Lower leg skin (tissue), 4 donors: ENCODE measurements around the gene GAL. TPM values are rescaled to one million over a fixed set of nuclear protein-coding genes. Genes with fewer than 3 reads are reported as not detected.

Experiments
- DNase-seq, 2 donors: peaks; one replicate each; pipeline ENCODE4 v3.0.0-alpha.2; 2019; ENCODE audit warnings: low spot score in 2 of 2
- H3K4me3 ChIP-seq: fragments of 200-600 bp; sonication (generic); 2 replicates; pipeline ENCODE4 v1.5.1; 2017; ENCODE audit warnings: mild to moderate bottlenecking, low read depth; ENCODE audit not compliant: poor library complexity, severe bottlenecking
- CTCF ChIP-seq, 3 donors: fragments of 450-650 bp; IDR thresholded peaks; one replicate each; pipeline ENCODE4 v1.5.1; 2016; ENCODE audit warnings: antibody characterized with exemption in 3 of 3, mild to moderate bottlenecking in 3 of 3, moderate library complexity in 2 of 3
- POLR2A ChIP-seq, 2 donors: fragments of 450-650 bp; IDR thresholded peaks; one replicate each; pipeline ENCODE4 v1.6.1; 2016 to 2017; ENCODE audit warnings: antibody characterized with exemption in 2 of 2, mild to moderate bottlenecking in 1 of 2, moderate library complexity in 1 of 2
- WGBS, 2 donors: methylation state at CpG; one replicate each; pipeline ENCODE4 v1.1.5; 2018; 5-methylcytosine and 5-hydroxymethylcytosine counted together
- intact Hi-C: fragments of 100-400 bp; cut with DNase I; formaldehyde crosslinking; loops from one replicate; pipeline ENCODE4 v1.15.0; 2023; ENCODE audit warnings: low total_unique reads
- total RNA-seq, 4 donors: library from RNA; depleted of rRNA; stranded (reverse); fragments of >200 nt; gene quantifications; one replicate each; pipeline ENCODE4 v1.1.0, GENCODE V29; 2016

The GAL gene
- total RNA-seq, 4 donors from 2014 or later, result 4.7 to 59.1 (median 20.9) TPM

- DNase-seq, result no peak
- intact Hi-C loops, result no loop called here
- 81 to 87% methylated on average over 6 of the region's 6 CpGs for WGBS, 2 donors
- no peak overlapping the region for H3K4me3 ChIP-seq
- TF ChIP-seq CTCF (IDR thresholded peaks at IDR 0.05), result no peak
- no peak for TF ChIP-seq POLR2A (IDR thresholded peaks at IDR 0.05)
Observed at GRCh38 chr11:68735125-68735524, 50.8 kb downstream of the GAL start.

GRCh38 chr11:68735646-68736045 is 51.3 kb downstream of the GAL start:
- WGBS, 2 donors, result 77 to 91% methylated on average over 6 of the region's 6 CpGs
- DNase-seq, result no peak
- no peak for TF ChIP-seq CTCF (IDR thresholded peaks at IDR 0.05)
- no peak for TF ChIP-seq POLR2A (IDR thresholded peaks at IDR 0.05)
- H3K4me3 ChIP-seq, result no peak overlapping the region
- intact Hi-C loops, result no loop called here

Other genes with a start within 250 kb of the GAL start
- 100 to 1,000 TPM in 1 of 4 donors, 10 to 100 TPM in 3; 74.2 to 119 (median 88.6) TPM for gene PPP6R3, start 223.8 kb upstream of the GAL start, total RNA-seq
- 1 to 10 TPM; 1.3 to 3.9 (median 2.0) TPM for gene TESMIN, start 67.0 kb downstream of the GAL start, total RNA-seq
- 10 to 100 TPM; 23.4 to 95.8 (median 46.0) TPM for gene CPT1A, start 157.4 kb downstream of the GAL start, total RNA-seq
- 10 to 100 TPM; 34.0 to 54.5 (median 41.8) TPM for gene MRPL21, start 219.3 kb downstream of the GAL start, total RNA-seq
- gene IGHMBP2, start 219.3 kb downstream of the GAL start, total RNA-seq, result 10 to 100 TPM; 18.6 to 33.3 (median 30.5) TPM